Activated CD4-positive, alpha-beta T cell treated with anti-CD3 and anti-CD28 coated beads, Interleukin-2, Interleukin-6, amounts not matched to agents 100 ng/mL and 50 ng/mL, durations not matched to agents 16 hours and 8 hours (primary cell): ENCODE results near the gene NAP1L4.
"Not testable (repeated sequence)": the region's sequence is repeated elsewhere in the genome, so short reads cannot be mapped to it uniquely, and the experiment has no call there.

Experiments
- DNase-seq: peaks from one replicate; pipeline ENCODE4 v3.0.0-alpha.2; 2020

NAP1L4 gene

GRCh38 chr11:2920343-2920742 is 71.8 kb downstream of the NAP1L4 start:
- DNase-seq = no peak

- no peak for DNase-seq
Measured at GRCh38 chr11:2919837-2920236, 72.3 kb downstream of the NAP1L4 start.

- DNase-seq = no peak
Measured at GRCh38 chr11:2919188-2919587, 72.9 kb downstream of the NAP1L4 start.

- DNase-seq = no peak
Measured at GRCh38 chr11:2917842-2918490, 74.2 kb downstream of the NAP1L4 start.

- DNase-seq = no peak
Measured at GRCh38 chr11:2916892-2917645, 75.1 kb downstream of the NAP1L4 start.

- DNase-seq = no peak
Measured at GRCh38 chr11:2916114-2916891, 75.8 kb downstream of the NAP1L4 start.

- no peak for DNase-seq
Measured at GRCh38 chr11:2915473-2915872, 76.7 kb downstream of the NAP1L4 start.

- DNase-seq = no peak
Measured at GRCh38 chr11:2914455-2915195, 77.5 kb downstream of the NAP1L4 start.

- DNase-seq = no peak
Measured at GRCh38 chr11:2913776-2914175, 78.4 kb downstream of the NAP1L4 start.

GRCh38 chr11:2913019-2913431 is 79.1 kb downstream of the NAP1L4 start:
- DNase-seq = no peak

GRCh38 chr11:2912498-2912897 is 79.6 kb downstream of the NAP1L4 start:
- no peak for DNase-seq

GRCh38 chr11:2911785-2912391 is 80.2 kb downstream of the NAP1L4 start:
- no peak for DNase-seq

- DNase-seq = no peak
Measured at GRCh38 chr11:2911088-2911784, 80.9 kb downstream of the NAP1L4 start.

- no peak for DNase-seq
Measured at GRCh38 chr11:2910401-2910955, 81.7 kb downstream of the NAP1L4 start.

GRCh38 chr11:2909133-2909902 is 82.8 kb downstream of the NAP1L4 start:
- no peak for DNase-seq

GRCh38 chr11:2908130-2908529 is 84.0 kb downstream of the NAP1L4 start:
- no peak for DNase-seq

GRCh38 chr11:2905299-2905698 is 86.8 kb downstream of the NAP1L4 start:
- not testable (repeated sequence) for DNase-seq

GRCh38 chr11:2904153-2905052 is 87.7 kb downstream of the NAP1L4 start:
- DNase-seq = no peak

GRCh38 chr11:2903672-2904011 is 88.5 kb downstream of the NAP1L4 start:
- no peak for DNase-seq
